OCI-LY3 (cell line): ENCODE results near the gene ZIC5.

Source experiments
- CTCF ChIP-seq: fragments of 200-600, 300-600 bp; sonication (generic); IDR thresholded peaks from 2 replicates; pipeline ENCODE4 v1.5.1; 2014; ENCODE audit warnings: antibody characterized with exemption, low read length, low read depth
- EZH2phosphoT487 ChIP-seq: fragments of 200-600 bp; shearing (Covaris generic); IDR thresholded peaks from 2 replicates; pipeline ENCODE4 v1.6.1; 2018; ENCODE audit warnings: antibody characterized with exemption, mixed run types, low read depth

- TF ChIP-seq CTCF (no peak), EZH2phosphoT487 (peak; percentile 56)
Observed at GRCh38 chr13:99995589-99996380, 24.2 kb upstream of the ZIC5 start.
